SH-SY5Y (cell line): ENCODE data around the gene SYMPK.
A peak's percentile ranks its signal among the peaks of the same experiment; 100 is the strongest.

ENCODE experiments used
- GATA2 ChIP-seq: IDR thresholded peaks from 2 replicates; pipeline ENCODE4 v1.6.1; 2011; ENCODE audit warnings: mild to moderate bottlenecking, low read depth, low read length
- GATA3 ChIP-seq: IDR thresholded peaks from 2 replicates; pipeline ENCODE4 v1.6.1; 2011; ENCODE audit warnings: low read depth, mild to moderate bottlenecking, low read length, moderate library complexity

The SYMPK gene

GRCh38 chr19:45879055-45879454, 16.1 kb upstream of the SYMPK start:
- TF ChIP-seq GATA2: no peak
- no peak for TF ChIP-seq GATA3

DNA sequence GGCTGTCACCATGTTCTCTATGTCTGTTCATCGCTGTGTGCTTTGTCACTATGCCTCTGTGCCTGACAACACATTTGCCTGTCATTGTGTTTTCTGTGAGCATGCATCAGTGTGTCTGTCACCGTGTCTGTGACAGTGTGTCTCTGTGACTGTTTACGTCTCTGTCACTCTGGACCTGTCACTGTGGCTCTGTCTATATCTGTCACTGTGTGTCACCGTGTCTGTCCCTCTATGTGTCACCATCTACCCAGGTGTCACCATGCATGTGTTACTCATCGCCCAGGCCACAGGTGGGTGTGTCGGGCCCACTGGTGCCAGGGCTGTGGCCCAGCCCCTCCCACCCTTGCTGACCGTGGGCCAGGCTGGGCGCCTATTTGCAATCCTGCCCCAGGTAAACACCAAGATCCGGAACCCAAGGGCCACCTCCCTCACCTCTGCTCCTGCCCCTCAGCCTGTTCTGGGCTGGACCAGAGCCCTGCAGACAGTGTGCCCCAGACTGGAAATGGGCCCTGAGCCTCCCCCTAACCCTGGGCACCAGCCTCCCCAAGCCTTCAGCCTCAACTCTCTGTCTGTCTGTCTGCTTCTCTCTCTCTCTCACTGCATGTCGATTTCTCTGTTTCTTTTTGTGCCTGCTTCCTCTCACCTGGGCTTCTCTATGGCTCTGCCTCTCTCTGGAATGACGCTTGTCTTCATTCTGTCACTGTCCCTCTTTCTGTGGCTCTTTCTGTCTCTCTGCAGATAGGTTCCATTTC, 15.3 kb upstream of the SYMPK start:
- TF ChIP-seq GATA3 (no peak), GATA2 (no peak)

DNA sequence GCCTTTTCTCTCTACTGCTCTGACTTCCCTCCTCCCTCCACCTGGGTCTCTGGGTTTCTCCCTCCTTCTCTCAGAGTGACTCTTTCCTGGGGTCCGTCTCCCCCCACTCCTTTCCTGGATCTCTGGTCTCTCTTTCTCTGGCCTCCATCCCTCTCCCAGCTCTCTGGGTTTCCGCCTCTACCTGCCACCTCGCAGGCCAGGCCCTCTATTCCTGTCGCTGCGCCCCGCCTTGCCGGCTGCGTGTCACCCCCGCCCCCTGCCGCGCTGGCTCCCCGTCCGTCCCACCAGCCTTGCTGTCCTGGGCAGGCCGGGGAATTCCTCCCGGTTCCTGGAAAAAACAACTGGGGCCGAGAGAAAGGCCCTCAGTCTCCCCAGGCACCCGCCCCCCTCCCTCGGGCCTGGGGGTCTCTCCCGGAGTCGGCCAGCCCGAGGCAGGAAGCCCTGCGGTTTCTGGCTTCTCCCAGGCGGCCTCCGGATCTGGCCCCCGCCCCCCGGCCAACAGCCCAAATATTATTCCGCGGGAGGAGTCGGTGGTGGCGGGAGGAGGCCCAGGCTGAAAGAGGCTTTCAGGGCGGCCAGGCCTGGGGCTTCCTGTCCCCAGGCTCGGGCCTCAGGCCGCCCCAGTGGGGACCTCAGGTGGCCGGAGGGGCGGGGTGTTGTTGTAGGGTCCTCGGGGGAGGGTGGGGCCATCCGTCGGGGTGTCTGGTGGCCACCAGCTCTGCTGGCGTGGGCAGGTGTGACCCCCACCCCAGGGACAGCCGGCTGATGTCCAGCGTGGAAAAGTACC, 13.7 kb upstream of the SYMPK start:
- TF ChIP-seq GATA3: no peak
- TF ChIP-seq GATA2: no peak

DNA sequence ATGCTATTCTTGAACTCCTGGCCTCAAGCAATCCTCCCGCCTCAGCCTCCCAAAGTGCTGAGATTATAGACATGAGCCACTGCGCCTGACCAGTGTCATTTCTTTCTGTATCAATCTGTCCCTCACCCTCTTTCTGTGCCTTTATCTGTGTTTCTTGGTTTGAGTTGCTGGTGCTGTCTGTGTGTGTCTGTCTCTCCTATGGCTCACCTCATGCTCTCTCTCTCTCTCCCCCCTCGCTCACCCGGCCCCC, 13.1 kb upstream of the SYMPK start:
- TF ChIP-seq GATA2 (no peak), GATA3 (no peak)

DNA sequence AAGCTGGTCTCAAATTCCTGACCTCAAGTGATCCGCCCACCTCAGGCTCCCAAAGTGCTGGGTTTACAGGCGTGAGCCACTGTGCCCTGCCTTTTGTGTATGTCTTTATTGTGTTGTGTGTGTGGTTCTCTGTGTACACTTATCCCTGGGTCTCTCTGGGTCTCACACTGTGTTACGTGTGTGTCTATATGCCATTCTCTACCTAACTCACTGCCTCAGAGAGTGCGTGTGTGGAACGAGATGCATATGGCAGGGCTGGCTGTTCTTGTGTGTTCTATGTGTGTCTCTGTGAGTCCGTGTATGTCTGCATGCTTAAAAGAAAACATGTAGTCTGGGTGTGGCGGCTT, 11.6 kb upstream of the SYMPK start:
- TF ChIP-seq GATA3 (no peak), GATA2 (no peak)

DNA sequence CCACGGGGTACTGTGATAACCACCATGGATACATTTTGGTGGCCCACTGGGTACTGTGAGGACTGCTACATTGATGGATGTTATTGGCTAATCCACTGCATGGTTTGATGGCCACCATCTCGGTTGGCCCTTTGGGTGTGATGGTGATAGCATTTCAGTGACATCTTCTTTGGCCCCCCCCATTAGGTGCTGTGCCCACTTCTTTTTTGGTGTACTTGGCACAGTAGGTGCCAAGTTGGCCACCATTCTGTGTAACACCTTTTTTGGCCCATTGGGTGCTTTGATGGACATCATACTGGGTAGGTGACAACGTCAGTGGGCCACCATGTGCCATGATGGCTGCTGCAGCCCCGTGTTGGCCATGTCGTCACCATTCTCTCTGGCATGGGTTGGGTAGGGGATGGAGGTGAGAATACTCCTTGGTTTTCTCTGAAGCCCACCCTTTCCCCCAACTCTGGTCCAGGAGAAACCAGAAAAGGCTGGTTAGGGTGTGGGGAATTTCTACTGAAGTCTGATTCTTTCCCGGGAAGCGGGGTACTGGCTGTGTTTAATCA, 10.3 kb upstream of the SYMPK start:
- TF ChIP-seq GATA3 (no peak), GATA2 (no peak)

DNA sequence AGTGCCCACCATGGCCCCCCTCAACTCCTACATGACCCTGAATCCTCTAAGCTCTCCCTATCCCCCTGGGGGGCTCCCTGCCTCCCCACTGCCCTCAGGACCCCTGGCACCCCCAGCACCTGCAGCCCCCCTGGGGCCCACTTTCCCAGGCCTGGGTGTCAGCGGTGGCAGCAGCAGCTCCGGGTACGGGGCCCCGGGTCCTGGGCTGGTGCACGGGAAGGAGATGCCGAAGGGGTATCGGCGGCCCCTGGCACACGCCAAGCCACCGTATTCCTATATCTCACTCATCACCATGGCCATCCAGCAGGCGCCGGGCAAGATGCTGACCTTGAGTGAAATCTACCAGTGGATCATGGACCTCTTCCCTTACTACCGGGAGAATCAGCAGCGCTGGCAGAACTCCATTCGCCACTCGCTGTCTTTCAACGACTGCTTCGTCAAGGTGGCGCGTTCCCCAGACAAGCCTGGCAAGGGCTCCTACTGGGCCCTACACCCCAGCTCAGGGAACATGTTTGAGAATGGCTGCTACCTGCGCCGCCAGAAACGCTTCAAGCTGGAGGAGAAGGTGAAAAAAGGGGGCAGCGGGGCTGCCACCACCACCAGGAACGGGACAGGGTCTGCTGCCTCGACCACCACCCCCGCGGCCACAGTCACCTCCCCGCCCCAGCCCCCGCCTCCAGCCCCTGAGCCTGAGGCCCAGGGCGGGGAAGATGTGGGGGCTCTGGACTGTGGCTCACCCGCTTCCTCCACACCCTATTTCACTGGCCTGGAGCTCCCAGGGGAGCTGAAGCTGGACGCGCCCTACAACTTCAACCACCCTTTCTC, 9.4 kb upstream of the SYMPK start:
- no peak for TF ChIP-seq GATA3
- TF ChIP-seq GATA2: no peak

DNA sequence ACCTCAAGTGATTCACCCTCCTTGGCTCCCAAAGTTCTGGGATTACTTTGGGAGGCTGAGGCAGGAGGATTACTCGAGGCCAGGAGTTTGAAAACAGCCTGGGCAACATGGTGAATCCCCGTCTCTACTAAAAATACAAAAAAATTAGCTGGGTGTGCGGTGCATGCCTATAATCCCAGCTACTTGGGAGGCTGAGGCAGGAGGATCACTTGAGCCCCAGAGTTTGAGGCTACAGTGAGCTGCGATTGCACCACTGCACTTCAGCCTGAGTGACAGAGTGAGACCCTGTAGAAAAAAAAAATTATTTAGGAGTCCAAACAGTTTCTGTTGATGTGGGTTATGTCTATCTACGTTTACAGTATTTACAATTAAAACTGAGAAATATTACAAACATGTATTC, 7.9 kb upstream of the SYMPK start:
- no peak for TF ChIP-seq GATA3
- TF ChIP-seq GATA2: no peak

DNA sequence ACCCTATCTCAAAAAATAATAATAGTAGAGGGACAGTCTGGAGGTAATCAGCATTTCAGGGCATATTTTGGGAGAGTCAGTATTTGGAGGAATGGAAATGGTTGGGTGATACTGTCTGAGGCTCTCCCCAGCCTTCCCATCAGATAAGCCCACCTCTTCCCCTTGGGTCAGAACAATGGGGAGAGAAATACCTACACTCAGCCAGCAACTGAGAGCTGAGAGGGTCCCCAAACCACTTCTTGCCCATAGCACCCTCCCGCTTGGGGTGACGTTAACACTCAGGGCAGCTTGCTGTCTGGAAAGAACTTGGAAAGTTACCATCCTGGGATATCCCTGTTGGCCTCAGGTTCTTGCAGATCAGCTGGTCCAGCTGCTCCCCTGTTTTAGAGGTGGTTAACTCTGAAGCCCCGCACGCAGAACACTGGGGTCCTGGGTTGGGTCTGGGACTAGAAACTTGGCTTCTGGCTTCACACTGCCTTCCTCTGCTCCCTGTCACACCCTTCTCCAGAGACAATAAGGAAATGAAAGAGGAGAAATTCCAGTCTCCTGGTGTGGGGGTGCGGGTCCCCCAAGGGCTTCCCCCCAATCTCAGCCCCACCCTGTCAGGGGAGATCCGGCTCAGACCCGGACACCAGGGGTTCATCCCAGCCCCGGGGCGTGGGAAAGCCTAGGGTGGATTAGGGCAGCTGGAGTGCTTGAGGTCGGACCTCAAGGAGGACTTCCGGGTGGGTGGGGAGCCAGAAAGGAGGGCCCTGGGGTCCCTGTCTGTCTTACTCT, 3.6 kb upstream of the SYMPK start:
- TF ChIP-seq GATA3: no peak
- TF ChIP-seq GATA2: no peak

GRCh38 chr19:45865269-45865948, 2.5 kb upstream of the SYMPK start:
- TF ChIP-seq GATA3 (no peak), GATA2 (no peak)

DNA sequence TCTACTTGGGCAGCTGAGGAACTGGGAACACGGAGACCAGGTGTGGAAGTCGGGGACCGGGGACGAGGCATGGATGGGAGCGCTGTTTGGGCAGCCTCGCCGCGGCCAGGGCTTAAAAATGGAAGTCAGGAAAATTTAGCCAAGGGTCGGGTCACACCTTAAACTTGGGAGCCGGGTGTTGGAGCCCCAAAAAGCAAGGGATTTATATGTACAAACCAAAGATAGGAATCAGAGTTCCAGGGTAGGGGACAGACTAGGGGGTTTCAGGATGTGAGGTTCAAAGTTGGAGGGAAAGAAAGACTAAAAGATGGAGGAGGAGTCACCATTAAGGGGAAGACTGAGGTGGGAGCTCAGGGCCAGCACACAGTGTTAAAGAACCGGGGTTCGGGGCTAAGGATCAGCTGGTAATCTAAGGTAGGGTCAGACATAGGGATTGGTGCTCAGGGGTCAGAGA, 1.7 kb upstream of the SYMPK start:
- TF ChIP-seq GATA3 (no peak), GATA2 (no peak)

GRCh38 chr19:45863840-45864628, 1.1 kb upstream of the SYMPK start, which contains the start of gene FOXA3:
Gene FOXA3 (plus strand): TSS chr19:45864326. CDS start chr19:45864457, 131 bp downstream.
- no peak for TF ChIP-seq GATA2
- TF ChIP-seq GATA3: no peak

GRCh38 chr19:45863335-45863839, 440 bp upstream of the SYMPK start:
- TF ChIP-seq GATA2 (no peak), GATA3 (no peak)

DNA sequence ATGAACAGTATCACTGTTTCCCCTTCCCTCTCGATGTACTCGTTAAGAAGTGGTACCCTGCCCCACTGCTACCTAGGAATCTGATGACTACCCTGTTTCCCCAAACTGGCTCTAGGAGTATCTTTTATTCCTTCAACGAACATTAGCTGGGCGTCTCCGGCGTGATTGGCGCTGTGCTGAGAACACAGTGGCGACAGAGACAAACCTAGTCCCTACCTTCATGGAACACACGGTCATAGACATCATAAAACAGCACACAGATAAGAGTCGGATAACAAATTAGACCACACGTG, 730 bp downstream of the SYMPK start:
- TF ChIP-seq GATA3 (no peak), GATA2 (peak; percentile 85)
